GM18498 (cell line): ENCODE measurements around the gene SP140L.
"Not testable (repeated sequence)": the region's sequence is repeated elsewhere in the genome, so short reads cannot be mapped to it uniquely, and the experiment has no call there.

Source experiments
- ATAC-seq: cut with Tn5 transposase; IDR thresholded peaks from one replicate; pipeline ENCODE4 v1.9.1; 2021; ENCODE audit warnings: mild to moderate bottlenecking, moderate library complexity; ENCODE audit not compliant: unreplicated experiment

Gene SP140L

DNA sequence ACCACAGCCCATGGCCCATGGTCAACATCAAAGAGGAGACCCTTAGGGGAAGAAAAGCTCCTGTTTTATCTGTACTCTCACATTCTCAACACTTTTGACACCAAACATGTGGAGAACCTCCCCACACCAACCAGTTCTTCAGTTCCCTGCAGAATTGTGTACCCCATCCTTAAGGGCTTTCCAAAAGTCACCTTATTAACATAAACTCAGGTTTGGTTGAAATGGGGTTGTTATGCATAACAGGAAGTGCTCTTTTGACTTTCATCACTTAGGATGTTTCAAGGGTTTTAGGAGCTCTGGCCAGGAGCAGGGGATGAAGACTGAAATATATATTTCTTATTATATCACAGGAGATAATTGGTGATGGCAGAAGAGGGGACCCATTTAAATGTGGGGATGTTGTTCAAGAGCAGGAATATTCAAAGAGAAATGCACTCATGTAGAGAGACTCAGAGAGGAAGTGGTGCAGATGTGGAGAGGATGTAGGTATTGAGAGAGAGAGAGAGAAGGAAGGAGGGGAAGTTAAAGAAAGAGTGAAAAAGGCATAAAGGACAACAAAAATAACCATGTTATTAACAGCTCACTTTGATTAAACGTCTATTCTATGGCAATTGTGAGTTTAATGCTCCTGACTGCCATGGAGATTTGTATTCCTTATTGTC, 35.2 kb downstream of the SP140L start:
- ATAC-seq, result no peak

DNA sequence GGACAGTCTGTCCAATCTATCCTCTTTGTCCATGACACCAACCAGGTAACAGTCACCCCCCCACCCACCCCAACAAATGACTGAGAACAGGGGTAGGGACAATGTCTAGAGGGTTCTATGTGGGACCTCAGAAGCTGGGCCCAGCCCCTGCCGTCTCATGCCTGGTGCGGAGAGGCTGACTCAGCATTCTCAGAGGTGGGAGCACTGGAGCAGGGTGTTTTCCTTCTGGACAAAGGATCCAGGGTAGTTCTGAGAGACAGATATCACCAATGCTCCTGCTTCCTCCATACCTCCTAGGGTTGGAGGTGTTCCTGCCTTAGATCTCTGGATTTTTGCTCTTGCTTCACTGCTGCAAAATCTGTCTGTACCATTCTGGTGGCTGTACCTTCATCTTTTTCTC, 55.1 kb downstream of the SP140L start:
- no peak for ATAC-seq

DNA sequence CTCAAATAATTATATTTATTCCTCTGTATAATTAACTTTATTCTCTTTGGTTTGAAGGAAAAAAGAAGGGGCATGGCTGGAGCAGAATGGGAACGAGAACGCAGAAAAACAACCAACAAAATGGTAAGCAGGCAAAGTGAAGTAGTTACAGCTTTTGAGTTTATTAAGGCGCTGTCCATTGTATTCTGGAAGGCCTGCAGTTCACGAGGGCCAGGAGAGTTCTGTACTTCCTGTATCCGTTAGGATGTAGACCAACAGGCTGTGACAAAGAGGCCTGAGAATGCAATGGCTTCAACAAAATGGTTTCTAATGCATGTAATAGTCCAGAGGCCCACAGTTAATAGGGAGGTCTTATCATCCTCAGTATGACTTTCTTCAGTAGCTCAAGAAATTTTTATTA, 56.5 kb downstream of the SP140L start:
- ATAC-seq, result no peak

DNA sequence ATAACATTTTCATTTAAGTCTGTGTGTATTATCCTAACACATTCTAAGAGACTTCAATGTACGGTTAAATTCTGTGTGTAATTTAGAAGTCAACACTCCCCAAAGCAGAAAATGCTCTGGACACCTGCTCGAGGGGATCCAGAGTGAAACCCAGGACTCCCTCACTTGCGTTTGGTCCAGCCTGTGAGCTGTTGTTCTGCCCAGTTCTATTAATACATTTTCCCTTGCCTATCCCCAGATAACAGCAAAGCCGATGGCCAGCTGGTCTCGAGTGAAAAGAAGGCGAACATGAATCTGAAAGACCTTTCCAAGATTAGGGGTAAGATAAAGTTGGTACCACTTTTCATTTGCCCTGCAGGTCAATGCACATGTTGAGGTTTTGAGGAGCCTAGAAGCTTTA, 58.0 kb downstream of the SP140L start:
- no peak for ATAC-seq

DNA sequence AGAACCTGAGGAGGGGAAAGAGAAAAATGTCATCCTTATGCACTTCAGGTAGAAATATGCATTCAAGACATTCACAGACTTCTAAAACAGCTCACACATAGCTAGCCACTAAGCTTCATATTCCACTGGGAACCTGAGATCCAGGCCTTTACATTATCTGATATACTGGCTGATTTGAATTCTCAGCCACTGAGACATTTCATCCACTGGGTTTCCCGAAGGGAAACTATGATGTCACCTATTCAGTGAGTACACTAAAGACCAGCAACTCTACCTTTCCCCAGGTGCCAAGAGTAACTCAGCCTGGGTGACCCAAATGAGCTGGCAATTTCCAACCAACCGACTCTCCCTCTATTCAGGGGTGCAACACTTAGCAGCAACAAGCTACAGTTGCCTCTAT, 67.3 kb downstream of the SP140L start:
- ATAC-seq, result no peak

DNA sequence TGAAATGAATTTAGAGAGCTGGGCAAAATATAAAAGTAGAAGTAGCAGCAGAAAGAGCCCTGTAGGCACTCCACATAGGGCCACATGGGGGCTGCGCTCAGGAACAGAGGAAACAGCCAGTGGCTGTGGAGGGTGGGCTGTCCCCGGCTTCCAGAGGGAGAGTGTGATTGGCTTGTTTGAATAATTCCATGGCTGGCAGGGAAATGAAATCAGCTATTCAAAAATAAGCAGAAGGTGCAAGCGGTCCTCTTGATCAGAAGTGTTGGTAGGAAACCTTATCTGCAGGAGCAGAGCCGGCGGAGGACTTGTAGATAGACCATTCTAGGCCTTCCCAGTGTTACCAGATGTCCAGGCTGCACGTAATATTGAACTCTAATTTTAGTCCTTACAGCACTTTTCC, 71.7 kb downstream of the SP140L start:
- ATAC-seq, result not testable (repeated sequence)

- ATAC-seq, result no peak
Observed at GRCh38 chr2:230400041-230400440, 73.0 kb downstream of the SP140L start.

DNA sequence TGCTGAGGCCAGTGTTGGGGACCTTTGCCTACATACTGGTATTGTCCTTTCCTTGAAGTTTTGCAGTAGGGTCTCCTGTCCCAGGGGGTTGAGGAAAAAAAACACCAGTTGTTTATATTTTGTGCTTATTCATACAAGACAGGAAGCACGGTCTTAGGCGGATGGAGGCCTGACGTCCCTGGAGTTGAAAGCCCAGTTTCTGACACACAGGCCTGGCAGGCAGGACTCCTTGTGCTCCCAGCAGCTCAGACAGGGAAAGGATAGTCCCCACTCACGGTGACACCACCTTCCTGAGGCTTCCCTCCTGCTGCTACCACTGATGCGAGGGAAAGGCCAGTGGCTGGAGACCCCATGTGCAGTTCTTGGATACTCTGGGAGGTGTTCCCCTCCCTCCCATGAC, 73.5 kb downstream of the SP140L start:
- no peak for ATAC-seq

- ATAC-seq, result not testable (repeated sequence)
Observed at GRCh38 chr2:230401026-230401425, 74.0 kb downstream of the SP140L start.

DNA sequence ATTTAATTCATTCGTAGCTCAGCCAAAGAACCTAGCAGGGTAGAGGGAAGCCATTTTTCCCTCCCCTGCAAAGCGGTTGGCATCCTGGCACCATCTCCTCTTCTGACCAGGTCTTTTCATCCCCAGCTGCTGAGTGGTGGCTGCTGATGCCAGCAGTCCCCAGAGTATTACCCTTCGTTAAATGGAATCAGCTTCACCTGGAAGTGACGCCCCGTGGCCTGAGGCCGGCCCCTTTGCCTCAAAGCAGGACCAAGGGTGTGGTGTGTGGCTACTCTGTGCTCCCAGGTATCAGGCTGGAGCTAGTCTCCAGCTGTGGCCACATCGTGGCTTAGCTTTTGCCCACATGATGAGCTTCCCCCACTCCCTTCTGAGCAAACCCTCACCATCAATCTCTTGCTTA, 76.8 kb downstream of the SP140L start:
- ATAC-seq, result no peak

DNA sequence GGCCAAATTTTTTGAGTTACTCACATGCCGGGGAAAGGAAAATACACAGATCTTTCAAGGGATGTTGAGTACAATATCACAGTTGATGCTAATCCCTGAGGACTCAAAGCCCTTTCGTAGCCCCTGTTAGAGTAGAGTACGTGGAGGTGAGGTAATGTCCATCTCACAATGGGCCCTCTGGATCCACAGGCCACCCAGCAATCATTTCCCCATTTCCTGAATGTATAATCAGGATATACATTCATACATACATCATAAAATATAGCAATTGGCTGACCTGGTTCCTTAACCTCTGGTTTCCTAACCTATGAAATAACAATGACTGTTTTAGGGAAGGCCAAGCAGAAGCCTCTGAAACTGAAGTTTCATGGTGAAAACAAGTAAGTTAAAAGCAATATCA, 78.8 kb downstream of the SP140L start:
- no peak for ATAC-seq

DNA sequence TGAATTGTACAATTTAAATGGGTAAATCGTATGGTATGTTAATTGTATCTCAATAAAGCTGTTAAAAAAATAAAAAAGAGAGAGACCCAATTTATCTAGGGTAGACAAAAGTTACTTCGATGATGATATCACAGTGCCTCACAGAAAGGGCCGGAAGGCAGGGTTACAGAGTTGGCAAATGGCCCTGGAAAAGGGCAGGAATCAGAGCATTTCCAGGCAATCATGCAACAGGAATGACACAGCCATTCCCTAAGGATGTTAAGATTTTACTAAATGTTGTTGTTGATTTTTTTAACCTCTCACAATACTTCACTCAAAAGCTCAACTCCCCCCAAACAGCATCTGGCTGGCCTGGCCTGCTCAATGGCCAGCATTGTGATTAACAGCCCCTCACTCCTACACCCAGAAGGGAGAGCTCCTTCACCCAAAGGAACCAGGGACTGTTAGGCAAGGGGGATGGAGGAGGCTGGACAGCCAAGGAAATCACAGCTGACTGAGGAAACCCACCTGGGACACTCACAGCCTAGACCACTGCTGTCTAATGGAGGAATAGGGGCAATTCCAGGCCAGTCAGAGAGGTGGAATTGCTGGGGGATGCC, 81.3 kb downstream of the SP140L start:
- no peak for ATAC-seq

GRCh38 chr2:230409316-230409715, 82.3 kb downstream of the SP140L start:
- not testable (repeated sequence) for ATAC-seq

DNA sequence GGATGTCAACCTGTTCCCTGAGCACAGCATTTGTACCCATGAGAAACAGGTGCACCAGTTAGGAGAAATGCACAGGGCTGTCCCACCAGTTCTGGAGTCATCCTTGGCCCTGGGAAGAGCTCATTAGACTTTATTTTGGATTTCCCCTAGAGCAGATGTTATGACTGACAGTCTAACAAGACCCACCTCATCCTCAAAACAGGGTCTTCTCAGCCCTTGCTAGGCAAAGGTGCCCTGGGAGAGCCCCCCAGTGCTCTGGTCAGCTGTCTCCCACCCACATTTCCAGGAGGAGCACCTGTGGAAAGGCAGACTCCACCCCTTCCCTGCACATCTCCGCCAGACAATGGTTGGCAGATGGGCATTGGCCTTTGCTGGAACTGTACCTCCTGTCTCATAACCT, 83.3 kb downstream of the SP140L start:
- ATAC-seq, result no peak

GRCh38 chr2:230410861-230411569, 84.0 kb downstream of the SP140L start:
- ATAC-seq, result no peak

GRCh38 chr2:230411570-230412370, 84.8 kb downstream of the SP140L start:
- ATAC-seq, result peak; percentile 50

DNA sequence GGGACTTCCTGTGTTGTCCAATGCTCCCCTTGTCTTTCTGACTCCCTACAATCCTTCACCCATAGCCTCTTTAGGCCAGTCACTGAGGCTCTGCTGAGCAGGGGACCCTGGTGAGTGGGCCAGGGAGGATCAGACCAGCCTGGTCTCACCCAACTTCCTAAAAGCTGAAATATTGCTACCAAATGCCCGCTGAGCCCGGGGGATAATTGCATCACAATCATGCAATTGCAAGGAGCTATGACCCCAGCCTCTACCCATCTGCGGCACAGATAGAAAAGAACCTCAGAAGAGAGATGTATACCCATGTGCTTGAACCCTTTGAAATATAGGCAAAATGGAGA, 85.3 kb downstream of the SP140L start:
- no peak for ATAC-seq

- ATAC-seq, result no peak
Observed at GRCh38 chr2:230412846-230413245, 85.9 kb downstream of the SP140L start.

DNA sequence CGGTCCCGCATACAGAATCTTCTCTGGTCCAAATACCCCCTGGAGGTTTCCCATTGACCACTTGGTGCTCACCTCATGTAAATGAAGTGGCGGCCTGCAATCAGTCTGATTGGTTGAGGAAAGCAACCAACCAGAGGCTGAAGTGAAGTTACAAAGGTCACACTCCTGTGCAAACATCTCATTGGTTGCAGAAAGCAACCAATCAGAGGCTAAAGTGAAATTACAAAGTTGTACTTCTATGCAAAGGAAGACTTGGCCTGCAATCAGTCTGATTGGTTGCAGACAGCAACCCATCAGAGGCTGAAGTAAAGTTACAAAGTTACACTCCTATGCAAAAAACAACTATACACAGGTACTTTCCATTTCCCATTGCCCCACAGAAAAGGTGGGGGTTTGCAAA, 86.5 kb downstream of the SP140L start:
- no peak for ATAC-seq

DNA sequence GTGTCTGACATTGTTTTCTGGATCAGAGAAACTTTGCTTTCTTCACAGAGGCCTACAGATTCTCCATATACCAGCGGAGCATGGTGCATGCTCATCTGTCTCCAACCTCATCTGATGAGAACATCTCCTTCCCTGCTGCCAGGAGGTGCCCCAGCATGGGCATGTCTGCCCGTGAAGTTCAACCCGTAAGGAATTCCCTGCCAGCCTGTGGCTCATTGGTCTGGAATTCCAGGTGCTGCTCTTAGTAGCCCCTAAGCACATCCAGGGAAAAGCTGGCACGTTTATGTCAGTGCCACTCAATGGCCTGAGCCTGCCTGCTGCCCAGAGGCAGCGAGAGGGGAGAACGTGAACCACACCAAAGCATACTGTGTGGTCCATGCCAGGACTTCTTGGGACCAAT, 87.3 kb downstream of the SP140L start:
- no peak for ATAC-seq

DNA sequence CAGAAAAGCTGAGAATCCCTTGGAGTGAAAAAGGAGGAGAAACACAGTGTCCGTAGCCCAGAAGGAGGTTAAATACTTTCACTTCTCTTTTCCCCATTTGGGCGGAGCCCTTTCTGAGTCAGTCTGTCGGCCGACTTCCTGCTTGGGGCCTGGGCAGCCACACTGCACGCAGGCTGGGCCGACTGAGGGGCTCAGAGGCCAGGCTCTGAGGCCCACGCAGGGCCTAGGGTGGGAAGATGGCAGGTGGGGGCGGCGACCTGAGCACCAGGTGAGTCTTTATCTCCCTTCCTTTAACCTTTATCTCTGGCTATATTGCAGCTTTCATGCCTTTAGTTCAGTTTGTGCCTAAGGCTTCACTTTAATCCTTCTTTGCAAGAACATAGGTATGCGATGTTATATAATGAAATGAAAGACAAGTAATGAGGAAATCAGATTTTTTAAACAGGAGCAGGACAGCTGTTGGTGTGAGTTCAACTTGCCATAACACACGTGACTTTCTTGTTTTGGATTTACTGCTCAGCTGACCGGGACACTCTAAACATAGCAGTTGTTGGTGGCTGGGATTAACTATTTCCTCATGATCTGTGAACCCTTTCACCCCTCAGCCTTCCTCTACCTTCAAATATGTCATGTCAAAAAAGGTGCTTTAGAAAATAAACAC, 89.2 kb downstream of the SP140L start, which contains the start of gene SP100:
Gene SP100, plus strand, starts transcription at position 141 of the 661 bp plus-strand sequence. Its CDS starts 96 bp downstream, at position 237.
- ATAC-seq, result peak; percentile 79
